H1 (cell line): ENCODE data around the gene CFD. TPM values are rescaled to one million over a fixed set of nuclear protein-coding genes. Genes with fewer than 3 reads are reported as not detected.

Experiments used
- CTCF ChIA-PET: fragments of 300-600 bp; sonication (Branson Sonifier 250); formaldehyde crosslinking; loops from one replicate; lab custom pipeline; 2021; ENCODE audit not compliant: partially characterized antibody; lab: Charles Lee
- POLR2A ChIA-PET: fragments of 300-600 bp; sonication (Branson Sonifier 250); formaldehyde crosslinking; loops from one replicate; lab custom pipeline; 2021; ENCODE audit warnings: inconsistent platforms; ENCODE audit not compliant: partially characterized antibody; lab: Charles Lee
- DNase-seq, 2 experiments: peaks; one replicate each; pipeline versions ENCODE4 v3.0.0 to v3.0.0-alpha.2; 2010 to 2022; ENCODE audit warnings: low spot score in 2 of 2, low read depth in 1 of 2, mixed read lengths in 1 of 2
- FAIRE-seq: peaks from 2 replicates; lab custom pipeline; 2011; peaks lifted over from hg19 to GRCh38; lab: Jason Lieb, UNC
- H2AFZ ChIP-seq: 2 replicates; pipeline ENCODE4 v1.8.1; 2012; ENCODE audit warnings: low read length, inconsistent platforms
- H2AK5ac ChIP-seq: 2 replicates; pipeline ENCODE4 v1.6.1; 2013; ENCODE audit warnings: low read depth, low read length
- H2BK120ac ChIP-seq: replicated peaks from 2 replicates; pipeline ENCODE3; 2013; ENCODE audit warnings: low read depth, low read length, inconsistent platforms
- H2BK12ac ChIP-seq: 2 replicates; pipeline ENCODE4 v1.6.1; 2013; ENCODE audit warnings: low read depth, low read length
- H2BK15ac ChIP-seq: 2 replicates; pipeline ENCODE4 v1.6.1; 2013; ENCODE audit warnings: low read length
- H2BK20ac ChIP-seq: 2 replicates; pipeline ENCODE4 v1.6.1; 2013; ENCODE audit warnings: low read length
- H2BK5ac ChIP-seq: 2 replicates; pipeline ENCODE4 v1.6.1; 2013; ENCODE audit warnings: low read depth, low read length
- H3K14ac ChIP-seq: 2 replicates; pipeline ENCODE4 v1.6.1; 2013; ENCODE audit warnings: inconsistent platforms; ENCODE audit not compliant: insufficient read length
- H3K18ac ChIP-seq: 2 replicates; pipeline ENCODE4 v1.6.1; 2013; ENCODE audit warnings: low read length; ENCODE audit errors: extremely low read depth
- H3K23ac ChIP-seq: 2 replicates; pipeline ENCODE4 v1.6.1; 2013; ENCODE audit warnings: inconsistent platforms; ENCODE audit not compliant: insufficient read length
- H3K23me2 ChIP-seq: 2 replicates; pipeline ENCODE4 v1.6.1; 2013; ENCODE audit warnings: low read depth, low read length
- H3K27ac ChIP-seq: 2 replicates; pipeline ENCODE4 v1.6.1; 2011; ENCODE audit warnings: low read depth, low read length, inconsistent platforms
- H3K27me3 ChIP-seq, 4 experiments: replicated peaks in 1 of 4; 1 replicate in 1 of 4; 2 replicates in 3 of 4; pipeline versions ENCODE4 v1.6.1 to v1.8.1; 2011 to 2013; ENCODE audit warnings: low read length in 3 of 4, mild to moderate bottlenecking in 3 of 4, inconsistent platforms in 2 of 4, mixed read lengths in 2 of 4, moderate library complexity in 1 of 4; ENCODE audit not compliant: control insufficient read depth in 3 of 4, insufficient read depth in 3 of 4; ENCODE audit errors: extremely low read depth in 1 of 4
- H3K36me3 ChIP-seq, 4 experiments: 2 replicates each; pipeline versions ENCODE4 v1.6.1 to v1.8.1; 2011 to 2013; ENCODE audit warnings: mild to moderate bottlenecking in 4 of 4, low read length in 3 of 4, moderate library complexity in 2 of 4, control low read depth in 1 of 4, inconsistent platforms in 1 of 4; ENCODE audit not compliant: insufficient read depth in 4 of 4, control insufficient read depth in 2 of 4
- H3K4ac ChIP-seq: replicated peaks from 2 replicates; pipeline ENCODE3; 2013; ENCODE audit warnings: low read length, low read depth, mixed read lengths, inconsistent platforms; ENCODE audit not compliant: insufficient read length
- H3K4me1 ChIP-seq, 4 experiments: replicated peaks in 1 of 4; 1 replicate in 1 of 4; 2 replicates in 3 of 4; pipeline versions ENCODE4 v1.6.1 to v1.8.1; 2011 to 2013; ENCODE audit warnings: low read length in 3 of 4, inconsistent platforms in 2 of 4, mixed read lengths in 1 of 4; ENCODE audit not compliant: insufficient read depth in 4 of 4, control insufficient read depth in 3 of 4
- H3K4me2 ChIP-seq, 2 experiments: 2 replicates each; pipeline versions ENCODE4 v1.6.1 to v1.8.1; 2011 to 2013; ENCODE audit warnings: low read depth in 2 of 2, low read length in 2 of 2, control low read depth in 1 of 2, inconsistent platforms in 1 of 2, mild to moderate bottlenecking in 1 of 2; ENCODE audit not compliant: insufficient read depth in 1 of 2
- H3K4me3 ChIP-seq, 4 experiments: fragments of 200-600, 300-600 bp in 1 of 4; sonication (generic), shearing (Covaris generic), sonication (Bioruptor Twin) in 1 of 4; 2 replicates each; pipeline versions ENCODE4 v1.5.1 to v1.8.1; 2011 to 2016; ENCODE audit warnings: low read length in 4 of 4, low read depth in 3 of 4, control low read depth in 2 of 4, inconsistent platforms in 2 of 4, mild to moderate bottlenecking in 2 of 4, mixed read lengths in 1 of 4, moderate library complexity in 1 of 4; ENCODE audit not compliant: insufficient read depth in 2 of 4; ENCODE audit errors: extremely low read depth in 1 of 4
- H3K56ac ChIP-seq: replicated peaks from 2 replicates; pipeline ENCODE3; 2013; ENCODE audit warnings: low read depth, mild to moderate bottlenecking, mixed read lengths, low read length, inconsistent platforms; ENCODE audit not compliant: insufficient read length
- H3K79me1 ChIP-seq: 2 replicates; pipeline ENCODE4 v1.6.1; 2013; ENCODE audit warnings: low read depth, low read length, control low read depth
- H3K79me2 ChIP-seq, 2 experiments: 2 replicates each; pipeline versions ENCODE4 v1.6.1 to v1.8.1; 2012 to 2013; ENCODE audit warnings: low read length in 2 of 2, mild to moderate bottlenecking in 2 of 2, inconsistent platforms in 1 of 2; ENCODE audit not compliant: insufficient read depth in 2 of 2, control insufficient read depth in 1 of 2
- H3K9ac ChIP-seq, 4 experiments: replicated peaks in 1 of 4; 1 replicate in 1 of 4; 2 replicates in 3 of 4; pipeline versions ENCODE4 v1.6.1 to v1.8.1; 2011 to 2013; ENCODE audit warnings: low read depth in 3 of 4, low read length in 3 of 4, control low read depth in 2 of 4, mild to moderate bottlenecking in 2 of 4, moderate library complexity in 2 of 4, inconsistent platforms in 1 of 4; ENCODE audit errors: extremely low read depth in 1 of 4
- H3K9me3 ChIP-seq, 2 experiments: 2 replicates each; pipeline versions ENCODE4 v1.6.1 to v1.8.1; 2012 to 2013; ENCODE audit warnings: mild to moderate bottlenecking in 2 of 2, moderate library complexity in 2 of 2, control low read depth in 1 of 2, inconsistent platforms in 1 of 2, low read depth in 1 of 2, low read length in 1 of 2, mixed read lengths in 1 of 2; ENCODE audit not compliant: insufficient read depth in 2 of 2
- H4K20me1 ChIP-seq, 2 experiments: replicated peaks in 1 of 2; 2 replicates each; pipeline versions ENCODE3 to v1.8.1; 2011 to 2013; ENCODE audit warnings: inconsistent platforms in 2 of 2, low read length in 2 of 2, mild to moderate bottlenecking in 1 of 2; ENCODE audit not compliant: insufficient read depth in 2 of 2, control insufficient read depth in 1 of 2
- H4K5ac ChIP-seq: 2 replicates; pipeline ENCODE4 v1.6.1; 2013; ENCODE audit warnings: low read length, low read depth, mixed read lengths, inconsistent platforms; ENCODE audit not compliant: insufficient read length
- H4K8ac ChIP-seq: 2 replicates; pipeline ENCODE4 v1.8.0; 2013; ENCODE audit warnings: mild to moderate bottlenecking, moderate library complexity, low read length, inconsistent platforms; ENCODE audit not compliant: insufficient read depth; ENCODE audit errors: extremely low read depth
- H4K91ac ChIP-seq: replicated peaks from 2 replicates; pipeline ENCODE3; 2013; ENCODE audit warnings: low read length, mixed read lengths, inconsistent platforms; ENCODE audit not compliant: insufficient read length
- EP300 ChIP-seq, 2 experiments: IDR thresholded peaks; 1 replicate in 1 of 2; 2 replicates in 1 of 2; pipeline ENCODE4 v1.6.1; 2011 to 2012; ENCODE audit warnings: low read depth in 2 of 2, low read length in 2 of 2, mild to moderate bottlenecking in 2 of 2, borderline replicate concordance in 1 of 2, inconsistent platforms in 1 of 2, moderate library complexity in 1 of 2
- EZH2 ChIP-seq: fragments of 200-600 bp; sonication (generic); IDR thresholded peaks from 2 replicates; pipeline ENCODE4 v1.7.1; 2012; ENCODE audit warnings: low read depth, mild to moderate bottlenecking, moderate library complexity, low read length, inconsistent platforms; ENCODE audit not compliant: severe bottlenecking
- KDM1A ChIP-seq: fragments of 200-600, 300-600 bp; sonication (generic); IDR thresholded peaks from 2 replicates; pipeline ENCODE4 v1.7.1; 2016; ENCODE audit warnings: mild to moderate bottlenecking, low read length, borderline replicate concordance
- KDM4A ChIP-seq: IDR thresholded peaks from one replicate; pipeline ENCODE4 v1.7.1; 2012; ENCODE audit warnings: low read depth, mild to moderate bottlenecking, moderate library complexity, low read length, inconsistent platforms; ENCODE audit not compliant: severe bottlenecking
- NANOG ChIP-seq: IDR thresholded peaks from 2 replicates; pipeline ENCODE4 v1.6.1; 2011; ENCODE audit warnings: low read length, low read depth, mild to moderate bottlenecking, inconsistent platforms; ENCODE audit not compliant: insufficient read depth, poor library complexity, severe bottlenecking
- NRF1 ChIP-seq: IDR thresholded peaks from 2 replicates; pipeline ENCODE4 v1.6.1; 2011; ENCODE audit warnings: mild to moderate bottlenecking, low read depth, low read length, improper control_type of control experiment
- POLR2AphosphoS5 ChIP-seq: IDR thresholded peaks from 2 replicates; pipeline ENCODE4 v1.6.1; 2011; ENCODE audit warnings: low read depth, low read length
- RFX5 ChIP-seq: IDR thresholded peaks from 2 replicates; pipeline ENCODE4 v1.6.1; 2011; ENCODE audit warnings: low read depth, low read length, improper control_type of control experiment, borderline replicate concordance
- SIX5 ChIP-seq: IDR thresholded peaks from 2 replicates; pipeline ENCODE4 v1.6.1; 2011; ENCODE audit warnings: mild to moderate bottlenecking, low read depth, low read length
- TAF1 ChIP-seq: IDR thresholded peaks from 2 replicates; pipeline ENCODE4 v1.6.1; 2011; ENCODE audit warnings: mild to moderate bottlenecking, low read depth, low read length
- TAF7 ChIP-seq: optimal IDR thresholded peaks from 2 replicates; pipeline ENCODE3; 2011; ENCODE audit warnings: low read depth, mild to moderate bottlenecking, inconsistent platforms, low read length, moderate library complexity, borderline replicate concordance
- TEAD4 ChIP-seq: IDR thresholded peaks from 2 replicates; pipeline ENCODE4 v1.6.1; 2012; ENCODE audit warnings: low read depth, low read length, inconsistent platforms, mixed read lengths
- YY1 ChIP-seq: IDR thresholded peaks from 2 replicates; pipeline ENCODE4 v1.6.1; 2011; ENCODE audit warnings: low read depth, mild to moderate bottlenecking, low read length
- WGBS, 2 experiments: shearing (Covaris generic) in 1 of 2; methylation state at CpG; one replicate each; pipeline versions ENCODE4 v1.1.6 to v1.1.7; 2013 to 2015; ENCODE audit warnings: low lambda C conversion rate in 2 of 2, mixed read lengths in 2 of 2, inconsistent platforms in 1 of 2, low coverage in 1 of 2, missing lambda C conversion rate in 1 of 2; ENCODE audit not compliant: insufficient replicate concordance in 2 of 2, insufficient coverage in 1 of 2, insufficient read length in 1 of 2; ENCODE audit errors: extremely low coverage in 1 of 2, missing lambda C conversion rate in 1 of 2; 5-methylcytosine and 5-hydroxymethylcytosine counted together
- polyA plus RNA-seq, 7 experiments: library from polyadenylated mRNA; depleted of rRNA in 3 of 7; stranded (reverse) in 5 of 7; unstranded in 2 of 7; fragments of >200 nt in 5 of 7; fragments of 200-250 nt in 2 of 7; gene quantifications; 1 replicate in 5 of 7; 2 replicates in 1 of 7; 4 replicates in 1 of 7; pipeline versions ENCODE4 v1.2.1 to v1.2.3, GENCODE V29; 2011 to 2013; ENCODE audit warnings: missing spikeins in 2 of 7, mixed read lengths in 2 of 7
- total RNA-seq: library from RNA; stranded (reverse); fragmentation: NEBNext Ultra II Directional; extraction: Animal tissue kit (Norgen Biotek cat#: 25700); gene quantifications from 2 replicates; pipeline ENCODE4 v1.2.1, GENCODE V29; 2021

Gene CFD
- total and polyA plus RNA-seq, 2 of the 8 experiments (the other 6 are each of a cell fraction or from before 2014, with no cell fraction given), result 1.7 to 2.8 TPM

DNA sequence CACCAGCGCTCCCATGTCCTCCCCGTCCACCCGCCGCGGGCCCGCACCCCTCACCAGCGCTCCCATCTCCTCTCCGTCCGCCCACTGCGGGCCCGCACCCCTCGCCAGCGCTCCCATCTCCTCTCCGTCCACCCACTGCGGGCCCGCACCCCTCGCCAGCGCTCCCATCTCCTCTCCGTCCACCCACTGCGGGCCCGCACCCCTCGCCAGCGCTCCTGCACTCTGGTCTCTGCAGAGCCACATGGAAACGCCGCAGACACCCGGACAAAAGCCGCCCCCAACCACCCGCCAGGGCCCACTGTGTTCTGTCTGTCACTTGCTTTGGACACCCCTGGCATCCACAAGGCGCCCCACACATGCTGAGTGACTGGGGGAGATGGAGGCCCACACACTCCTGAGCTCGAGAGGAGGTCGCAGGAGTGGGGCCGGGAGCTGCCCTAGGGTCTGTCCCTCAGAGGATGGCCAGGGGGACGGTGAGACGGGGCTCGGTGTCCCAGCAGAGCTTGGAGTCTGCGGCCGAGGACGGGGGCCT, 7.4 kb downstream of the CFD start:
- peaks cover 0 to 14% (median 4%) of the 10 kb centered on the region in 4 experiments; a peak in 6 of 7 replicates for H3K4me1 ChIP-seq
- peak overlapping the region in 1 of 2 experiments; percentile 35; a peak in 1 of 4 replicates for H3K4me2 ChIP-seq
- no peak overlapping the region for H4K5ac ChIP-seq
- no peak overlapping the region for H2BK12ac ChIP-seq
- WGBS, 2 experiments, result 82% methylated on average over 32 of the region's 38 CpGs; no CpG with 5 or more reads in 1 of the 2 experiments
- CTCF ChIA-PET, result interaction anchor here (0.6 to 2.6 kb wide), 15 partner anchors 8 to 372 kb away, joined by 3 to 9 read pairs (median 4); partner anchors contain the start of gene MISP
- H3K9ac ChIP-seq, result no peak overlapping the region
- peaks cover 0 to 12% (median 0%) of the 10 kb centered on the region in 4 experiments; a peak in 2 of 8 replicates for H3K36me3 ChIP-seq
- H3K79me1 ChIP-seq, result no peaks in the 10 kb centered on the region; the same call in 1 of the 2 replicates
- no peak overlapping the region for H3K27ac ChIP-seq
- H3K79me2 ChIP-seq, result no peaks in the 10 kb centered on the region
- no peak overlapping the region for H3K23ac ChIP-seq
- no peak overlapping the region for H3K14ac ChIP-seq
- no peak overlapping the region for H2AK5ac ChIP-seq
- POLR2A ChIA-PET, result interaction anchor here (0.7 to 1.3 kb wide), 3 partner anchors 32 to 66 kb away, joined by 3 to 5 read pairs (median 5); no protein-coding TSS in a partner anchor
- H3K18ac ChIP-seq, result no peak overlapping the region; the same call in 1 of the 2 replicates
- no peak overlapping the region for H4K91ac ChIP-seq
- no peak overlapping the region; the same call in 1 of the 2 replicates for H4K8ac ChIP-seq
- peaks cover 0 to under 1% of the 10 kb centered on the region in 2 experiments; a peak in 1 of 4 replicates for H3K9me3 ChIP-seq
- no peak overlapping the region for H2BK15ac ChIP-seq
- H2BK5ac ChIP-seq, result no peak overlapping the region
- H3K56ac ChIP-seq, result no peak overlapping the region
- H4K20me1 ChIP-seq, result peaks cover 4 to 8% of the 10 kb centered on the region in 2 experiments
- no peak overlapping the region for H3K4me3 ChIP-seq
- peaks cover 5% of the 10 kb centered on the region; the same call in 1 of the 2 replicates for H3K23me2 ChIP-seq
- peaks cover 0 to 5% (median 0%) of the 10 kb centered on the region in 4 experiments; a peak in 2 of 7 replicates for H3K27me3 ChIP-seq
- H2BK20ac ChIP-seq, result no peak overlapping the region
- FAIRE-seq (no peak), DNase-seq (no peak)
- H3K4ac ChIP-seq, result no peak overlapping the region
- H2BK120ac ChIP-seq, result no peak overlapping the region
- no peak overlapping the region for H2AFZ ChIP-seq
- TF ChIP-seq TAF1 (no peak), KDM4A (no peak), TEAD4 (no peak), NANOG (no peak), POLR2AphosphoS5 (no peak), SIX5 (no peak), YY1 (no peak), RFX5 (no peak), NRF1 (no peak), KDM1A (no peak), TAF7 (no peak), EP300 (IDR thresholded peaks at IDR 0.05; ENCODE audit: borderline replicate concordance in 1 of 2, low read depth in 2 of 2, low read length in 2 of 2) (no peak), EZH2 (no peak)
